Fibroblast of the aortic adventitia (primary cell): ENCODE data around the gene CLDN7. TPM values are rescaled to one million over a fixed set of nuclear protein-coding genes. Genes with fewer than 3 reads are reported as not detected.

Experiments used
- DNase-seq: peaks from one replicate; pipeline ENCODE4 v3.0.0-alpha.2; 2010; ENCODE audit warnings: low read depth
- H3K4me3 ChIP-seq: 2 replicates; pipeline ENCODE4 v1.5.1; 2011; ENCODE audit warnings: low read depth, mild to moderate bottlenecking, control low read depth, low read length, moderate library complexity
- CTCF ChIP-seq: IDR thresholded peaks from 2 replicates; pipeline ENCODE4 v1.5.1; 2011; ENCODE audit warnings: mild to moderate bottlenecking, low read length, control low read depth, inconsistent platforms; ENCODE audit not compliant: insufficient read depth
- small RNA-seq: library from RNA; depleted of rRNA; stranded (forward); fragments of <200 nt; gene quantifications from one replicate; pipeline ENCODE3, GENCODE V24; 2012
- total RNA-seq: library from RNA; depleted of rRNA; stranded (reverse); fragments of >200 nt; gene quantifications from 2 replicates; pipeline ENCODE4 v1.2.3, GENCODE V29; 2012; ENCODE audit warnings: low replicate concordance

Gene CLDN7
- total RNA-seq, 1 donor: 3.0 TPM

GRCh38 chr17:7214300-7215135, 47.8 kb downstream of the CLDN7 start:
- H3K4me3 ChIP-seq: peak overlapping the region; percentile 70
- peak; percentile 97 for DNase-seq
- TF ChIP-seq CTCF: peak; percentile 71

- DNase-seq: peak; percentile 69
- peak; percentile 44 for TF ChIP-seq CTCF
- H3K4me3 ChIP-seq: peak overlapping the region; percentile 70
Observed at GRCh38 chr17:7213895-7214299, 48.4 kb downstream of the CLDN7 start.

- DNase-seq: no peak
- peak overlapping the region; percentile 37 for H3K4me3 ChIP-seq
- no peak for TF ChIP-seq CTCF
Observed at GRCh38 chr17:7211491-7212273, 50.6 kb downstream of the CLDN7 start.

Small RNAs within 50 kb of the gene (small RNA-seq; reads per million reads assigned to genes)
- gene MIR324: 263 reads per million, percentile 98 among the genes with 10 or more reads in this experiment
- not detected for gene RF00019

Other genes with a start within 250 kb of the CLDN7 start
- gene RNASEK, start 249.9 kb downstream of the CLDN7 start, total RNA-seq: 9.3 and 90.7 TPM in 2 replicates
- 0.41 and 0.45 TPM in 2 replicates for gene BCL6B, start 239.4 kb downstream of the CLDN7 start, total RNA-seq
- 0.72 and 3.1 TPM in 2 replicates for gene SLC16A13, start 226.5 kb downstream of the CLDN7 start, total RNA-seq
- gene SLC16A11, start 218.4 kb downstream of the CLDN7 start, total RNA-seq: 0.27 and 2.4 TPM in 2 replicates
- not detected in 2 replicates for gene CLEC10A, start 182.2 kb downstream of the CLDN7 start, total RNA-seq
- gene ASGR2, start 147.7 kb downstream of the CLDN7 start, total RNA-seq: not detected in 2 replicates
- 0.09 and 2.8 TPM in 2 replicates for gene ASGR1, start 83.1 kb downstream of the CLDN7 start, total RNA-seq
- gene DLG4, start 42.6 kb downstream of the CLDN7 start, total RNA-seq: 2.9 and 11.9 TPM in 2 replicates
- gene ACADVL, start 42.5 kb downstream of the CLDN7 start, total RNA-seq: 136 and 210 TPM in 2 replicates
- 67.7 and 102 TPM in 2 replicates for gene DVL2, start 28.0 kb downstream of the CLDN7 start, total RNA-seq
- 26.7 and 40.3 TPM in 2 replicates for gene PHF23, start 23.0 kb downstream of the CLDN7 start, total RNA-seq
- gene GABARAP, start 20.0 kb downstream of the CLDN7 start, total RNA-seq: 293 and 420 TPM in 2 replicates
- 15.3 and 41.2 TPM in 2 replicates for gene CTDNEP1, start 10.7 kb downstream of the CLDN7 start, total RNA-seq
- gene ELP5, start 10.3 kb downstream of the CLDN7 start, total RNA-seq: 31.6 and 35.6 TPM in 2 replicates
- gene SLC2A4, start 19.2 kb upstream of the CLDN7 start, total RNA-seq: 0.18 TPM in 1 of 2 replicates, not detected in the other
- not detected in 2 replicates for gene YBX2, start 32.2 kb upstream of the CLDN7 start, total RNA-seq
- gene EIF5A, start 45.1 kb upstream of the CLDN7 start, total RNA-seq: 78.3 and 1,006 TPM in 2 replicates
- gene GPS2, start 52.9 kb upstream of the CLDN7 start, total RNA-seq: 28.4 and 69.1 TPM in 2 replicates
- gene NEURL4, start 66.9 kb upstream of the CLDN7 start, total RNA-seq: 17.4 and 17.7 TPM in 2 replicates
- gene ACAP1, start 74.1 kb upstream of the CLDN7 start, total RNA-seq: 0.72 TPM in 1 of 2 replicates, not detected in the other
- 6.1 and 6.9 TPM in 2 replicates for gene KCTD11, start 89.7 kb upstream of the CLDN7 start, total RNA-seq
- not detected in 2 replicates for gene TMEM95, start 92.7 kb upstream of the CLDN7 start, total RNA-seq
- under 0.01 TPM in 1 of 2 replicates, not detected in the other for gene TNK1, start 118.6 kb upstream of the CLDN7 start, total RNA-seq
- 19.5 and 26.9 TPM in 2 replicates for gene PLSCR3, start 132.0 kb upstream of the CLDN7 start, total RNA-seq
- 21.7 and 43.7 TPM in 2 replicates for gene TMEM256, start 141.6 kb upstream of the CLDN7 start, total RNA-seq
- gene NLGN2, start 145.4 kb upstream of the CLDN7 start, total RNA-seq: 7.0 and 20.3 TPM in 2 replicates
- gene SPEM1, start 157.8 kb upstream of the CLDN7 start, total RNA-seq: not detected in 2 replicates
- not detected in 2 replicates for gene SPEM2, start 163.1 kb upstream of the CLDN7 start, total RNA-seq
- 0.25 TPM in 1 of 2 replicates, not detected in the other for gene SPEM3, start 166.4 kb upstream of the CLDN7 start, total RNA-seq
- 1.6 and 2.2 TPM in 2 replicates for gene TMEM102, start 173.0 kb upstream of the CLDN7 start, total RNA-seq
- 0.36 and 1.7 TPM in 2 replicates for gene FGF11, start 177.0 kb upstream of the CLDN7 start, total RNA-seq
- 4.7 and 6.1 TPM in 2 replicates for gene CHRNB1, start 182.6 kb upstream of the CLDN7 start, total RNA-seq
- 37.4 and 45.5 TPM in 2 replicates for gene ZBTB4, start 217.2 kb upstream of the CLDN7 start, total RNA-seq
- gene SLC35G6, start 219.0 kb upstream of the CLDN7 start, total RNA-seq: not detected in 2 replicates
- 72.9 and 74.1 TPM in 2 replicates for gene POLR2A, start 221.9 kb upstream of the CLDN7 start, total RNA-seq